ENCODE results near the gene TCF7L1. TPM values are rescaled to one million over a fixed set of nuclear protein-coding genes. Genes with fewer than 3 reads are reported as not detected.

Gene TCF7L1
- total RNA-seq, 6 experiments from 2014 or later = 1.2 to 8.8 (median 3.7) TPM

DNA sequence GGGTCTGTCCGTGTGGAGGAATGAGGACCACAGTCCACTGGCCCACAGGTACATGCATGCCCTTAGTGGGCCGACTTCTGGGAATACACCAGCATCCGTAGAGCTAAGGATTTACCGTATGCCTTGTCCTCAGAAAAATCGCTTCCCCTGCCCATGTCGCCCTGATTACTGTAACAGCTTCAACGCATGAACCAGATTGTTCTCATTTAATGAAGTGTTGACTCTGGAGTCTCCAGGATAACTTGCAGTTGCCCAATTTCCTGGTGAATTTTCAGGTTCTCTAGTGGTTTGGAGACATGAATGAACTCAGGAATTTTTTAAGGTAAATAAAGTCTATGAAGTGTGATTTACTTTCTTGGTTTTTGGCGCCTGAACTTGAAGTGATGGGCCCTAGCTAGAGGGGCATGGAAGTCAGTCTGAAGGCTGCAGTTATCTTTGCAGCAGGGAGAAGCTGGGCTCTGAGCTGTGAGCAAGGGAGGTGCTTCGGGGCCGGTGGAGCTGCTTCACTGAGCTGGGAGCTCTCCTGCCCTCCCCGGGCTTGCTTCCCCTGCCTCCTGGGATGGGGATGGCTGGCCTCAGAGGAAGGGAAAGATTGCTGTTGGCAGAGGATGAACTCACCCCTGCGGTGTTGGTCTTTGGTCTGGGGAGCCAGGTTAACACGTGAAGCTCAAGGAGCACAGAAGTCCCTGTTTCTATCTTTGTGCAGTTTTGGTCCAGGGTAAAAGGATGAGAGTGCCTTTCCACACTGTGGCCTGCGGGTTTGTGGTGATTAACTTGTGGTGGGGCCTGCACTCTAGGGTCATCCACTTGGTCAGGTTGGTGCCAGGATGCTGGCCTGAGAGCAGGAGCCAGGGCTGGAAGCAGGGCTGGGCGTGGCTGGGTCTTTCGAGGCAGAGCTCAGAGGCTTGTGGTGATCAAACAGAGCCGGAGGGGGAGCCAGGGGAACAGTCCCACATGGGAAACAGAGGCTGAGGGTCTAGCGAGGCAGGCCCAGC, 28.1 kb downstream of the TCF7L1 start:
- H3K27me3 ChIP-seq = no peaks in the 10 kb centered on the region
- no peaks in the 10 kb centered on the region for H3K9me3 ChIP-seq
- TF ChIP-seq POLR2A (IDR thresholded peaks at IDR 0.05) = no peak
- TF ChIP-seq, protein P1, sequence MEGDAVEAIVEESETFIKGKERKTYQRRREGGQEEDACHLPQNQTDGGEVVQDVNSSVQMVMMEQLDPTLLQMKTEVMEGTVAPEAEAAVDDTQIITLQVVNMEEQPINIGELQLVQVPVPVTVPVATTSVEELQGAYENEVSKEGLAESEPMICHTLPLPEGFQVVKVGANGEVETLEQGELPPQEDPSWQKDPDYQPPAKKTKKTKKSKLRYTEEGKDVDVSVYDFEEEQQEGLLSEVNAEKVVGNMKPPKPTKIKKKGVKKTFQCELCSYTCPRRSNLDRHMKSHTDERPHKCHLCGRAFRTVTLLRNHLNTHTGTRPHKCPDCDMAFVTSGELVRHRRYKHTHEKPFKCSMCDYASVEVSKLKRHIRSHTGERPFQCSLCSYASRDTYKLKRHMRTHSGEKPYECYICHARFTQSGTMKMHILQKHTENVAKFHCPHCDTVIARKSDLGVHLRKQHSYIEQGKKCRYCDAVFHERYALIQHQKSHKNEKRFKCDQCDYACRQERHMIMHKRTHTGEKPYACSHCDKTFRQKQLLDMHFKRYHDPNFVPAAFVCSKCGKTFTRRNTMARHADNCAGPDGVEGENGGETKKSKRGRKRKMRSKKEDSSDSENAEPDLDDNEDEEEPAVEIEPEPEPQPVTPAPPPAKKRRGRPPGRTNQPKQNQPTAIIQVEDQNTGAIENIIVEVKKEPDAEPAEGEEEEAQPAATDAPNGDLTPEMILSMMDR (IDR thresholded peaks at IDR 0.05) = no peak
- H3K4me3 ChIP-seq = no peak overlapping the region
- H3K27ac ChIP-seq = no peak overlapping the region
- ATAC-seq (no peak), DNase-seq (no peak)
- WGBS (ENCODE audit: insufficient coverage, low coverage, low lambda C conversion rate, missing lambda C conversion rate) = 83% methylated on average over 13 of the region's 18 CpGs
- peaks cover 0 to 31% (median 4%) of the 10 kb centered on the region in 4 donors for H3K4me1 ChIP-seq
- no peaks in the 10 kb centered on the region for H3K36me3 ChIP-seq
- intact Hi-C loops (cut with DNase I) = no loop called here

DNA sequence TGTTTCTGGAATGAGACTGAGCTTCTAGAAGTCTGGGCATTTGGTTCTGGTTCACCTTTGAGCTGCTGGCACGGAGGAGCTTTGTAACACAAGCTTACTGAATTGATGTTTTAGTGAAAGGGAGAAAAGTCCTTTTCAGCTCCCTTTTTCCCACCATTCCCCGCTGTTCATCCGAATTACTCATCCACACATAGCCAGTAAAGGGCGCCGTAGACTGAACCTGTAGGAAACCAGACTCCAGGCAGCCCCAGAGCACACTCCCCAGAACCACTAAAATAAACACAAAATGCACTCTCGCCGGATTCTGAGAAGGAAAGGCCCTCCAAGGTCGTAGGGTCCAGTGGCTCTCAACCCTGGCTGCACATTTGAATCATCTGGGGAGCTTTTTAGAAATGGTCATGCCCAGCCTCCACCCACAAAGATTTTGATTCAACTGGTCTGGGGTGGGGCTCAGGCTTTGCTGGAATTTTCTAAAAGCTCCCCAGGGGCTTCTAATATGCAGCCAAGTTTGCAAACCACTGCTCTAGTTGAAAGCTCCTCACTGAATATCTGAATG, 29.6 kb downstream of the TCF7L1 start:
- WGBS (ENCODE audit: insufficient coverage, low coverage, low lambda C conversion rate, missing lambda C conversion rate) = 23% methylated on average over 8 of the region's 8 CpGs
- ATAC-seq = peak; percentile 59 to 81 (median 72)
- no peaks in the 10 kb centered on the region for H3K9me3 ChIP-seq
- intact Hi-C loops (cut with DNase I) = no loop called here
- no peak for TF ChIP-seq POLR2A (IDR thresholded peaks at IDR 0.05)
- H3K36me3 ChIP-seq = no peaks in the 10 kb centered on the region
- H3K27ac ChIP-seq = peak overlapping the region in 1 of 3 donors; percentile 39
- peaks cover 0 to 30% (median 4%) of the 10 kb centered on the region in 4 donors for H3K4me1 ChIP-seq
- H3K4me3 ChIP-seq = no peak overlapping the region
- no peak for DNase-seq
- H3K27me3 ChIP-seq = no peaks in the 10 kb centered on the region

DNA sequence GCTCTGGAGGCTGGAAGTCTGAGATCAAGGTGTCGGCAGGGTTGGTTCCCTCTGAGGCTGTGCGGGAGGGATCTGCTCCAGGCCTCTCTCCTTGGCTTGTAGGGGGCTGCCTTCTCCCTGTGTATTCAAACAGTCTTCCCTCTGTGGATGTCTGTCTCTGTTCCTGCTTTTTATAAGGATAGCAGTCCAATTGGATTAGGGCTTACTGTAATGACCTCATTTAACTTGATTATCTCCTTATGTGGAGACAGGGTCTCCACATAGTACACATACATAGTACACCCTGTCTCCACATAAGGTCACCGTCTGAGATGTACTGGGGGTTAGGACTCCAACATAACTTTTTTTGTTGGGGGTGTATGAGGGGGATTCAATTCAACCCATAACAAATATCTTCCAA, 30.5 kb downstream of the TCF7L1 start:
- DNase-seq (no peak), ATAC-seq (no peak)
- no peaks in the 10 kb centered on the region for H3K9me3 ChIP-seq
- no peak overlapping the region for H3K27ac ChIP-seq
- peaks cover 0 to 22% (median 4%) of the 10 kb centered on the region in 4 donors for H3K4me1 ChIP-seq
- no peaks in the 10 kb centered on the region for H3K36me3 ChIP-seq
- no peak overlapping the region for H3K4me3 ChIP-seq
- intact Hi-C loops (cut with DNase I) = no loop called here
- no peaks in the 10 kb centered on the region for H3K27me3 ChIP-seq
- 50% methylated on average over 1 of the region's 3 CpGs for WGBS (ENCODE audit: insufficient coverage, low coverage, low lambda C conversion rate, missing lambda C conversion rate)
- TF ChIP-seq, protein P1 (IDR thresholded peaks at IDR 0.05) = no peak
- no peak for TF ChIP-seq POLR2A (IDR thresholded peaks at IDR 0.05)

DNA sequence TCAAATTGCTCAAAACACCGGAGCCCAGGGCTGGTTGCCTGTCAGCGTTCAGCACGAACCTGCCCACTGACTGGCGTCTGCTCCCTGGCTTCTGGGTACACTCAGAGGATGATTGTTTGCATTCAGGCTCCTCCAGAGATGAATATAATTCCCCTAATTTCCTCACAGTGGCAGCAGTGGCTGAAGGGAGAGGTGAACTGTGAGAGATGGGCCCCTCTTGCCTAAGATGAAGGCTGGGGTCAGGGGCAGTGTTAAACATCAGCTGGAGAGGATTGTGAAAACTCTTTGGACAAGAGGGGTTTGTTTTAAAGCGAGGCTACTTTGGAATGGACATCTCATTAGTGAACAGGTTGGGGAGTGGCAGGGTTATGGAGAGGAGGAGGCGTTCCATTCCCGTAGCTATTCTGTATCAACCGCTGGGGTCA, 31.0 kb downstream of the TCF7L1 start:
- intact Hi-C loops (cut with DNase I) = no loop called here
- WGBS (ENCODE audit: insufficient coverage, low coverage, low lambda C conversion rate, missing lambda C conversion rate) = 81% methylated on average over 8 of the region's 8 CpGs

More for the DNA sequence above, 31.0 kb downstream of the TCF7L1 start:
- TF ChIP-seq, protein P1 (IDR thresholded peaks at IDR 0.05) = no peak
- no peak for TF ChIP-seq POLR2A (IDR thresholded peaks at IDR 0.05)
- H3K4me1 ChIP-seq = peaks cover 0 to 17% (median 4%) of the 10 kb centered on the region in 4 donors
- ATAC-seq (no peak), DNase-seq (no peak)
- no peaks in the 10 kb centered on the region for H3K9me3 ChIP-seq
- no peaks in the 10 kb centered on the region for H3K27me3 ChIP-seq
- no peaks in the 10 kb centered on the region for H3K36me3 ChIP-seq
- no peak overlapping the region for H3K4me3 ChIP-seq
- no peak overlapping the region for H3K27ac ChIP-seq

Data from right lobe of liver (tissue), 6 donors.